Testis (tissue), 3 donors: ENCODE measurements around the gene SLC19A1. TPM values are rescaled to one million over a fixed set of nuclear protein-coding genes. Genes with fewer than 3 reads are reported as not detected.

Experiments
- DNase-seq: peaks from one replicate; pipeline ENCODE4 v3.0.0-alpha.2; 2019
- H3K27ac ChIP-seq, 2 donors: fragments of 200-600 bp; sonication (generic); one replicate each; pipeline ENCODE4 v1.5.1; 2019
- H3K27me3 ChIP-seq: fragments of 200-600 bp; sonication (generic); one replicate; pipeline ENCODE4 v1.5.1; 2019
- H3K36me3 ChIP-seq: fragments of 200-600 bp; sonication (generic); one replicate; pipeline ENCODE4 v1.5.1; 2017; ENCODE audit warnings: low read depth; ENCODE audit errors: missing control alignments
- H3K4me1 ChIP-seq: fragments of 200-600 bp; sonication (generic); one replicate; pipeline ENCODE4 v1.5.1; 2019
- H3K4me3 ChIP-seq, 2 donors: fragments of 200-600 bp; sonication (generic); one replicate each; pipeline ENCODE4 v1.5.1; 2017 to 2019
- H3K9me3 ChIP-seq: fragments of 200-600 bp; sonication (generic); one replicate; pipeline ENCODE4 v1.5.1; 2017
- CTCF ChIP-seq, 3 experiments: fragments of 450-650 bp in 2 of 3; fragments of 200-600 bp in 1 of 3; sonication (generic) in 1 of 3; IDR thresholded peaks; one replicate each; pipeline ENCODE4 v1.5.1; 2016 to 2019; ENCODE audit warnings: antibody characterized with exemption in 3 of 3, mild to moderate bottlenecking in 2 of 3, moderate library complexity in 1 of 3
- POLR2A ChIP-seq: fragments of 450-650 bp; IDR thresholded peaks from one replicate; pipeline ENCODE4 v1.6.1; 2017; ENCODE audit warnings: antibody characterized with exemption, mild to moderate bottlenecking, moderate library complexity
- WGBS, 2 donors: methylation state at CpG; one replicate each; pipeline ENCODE4 v1.1.5; 2018; 5-methylcytosine and 5-hydroxymethylcytosine counted together
- intact Hi-C: fragments of 100-400 bp; cut with DNase I; formaldehyde crosslinking; loops from one replicate; pipeline ENCODE4 v1.15.1; 2023; ENCODE audit warnings: low total_unique reads
- polyA plus RNA-seq: library from polyadenylated mRNA; stranded (reverse); fragments of 350-450 nt; fragmentation: Illumina TruSeq; extraction: RNeasy Lipid Tissue Mini Kit (QIAGEN cat#74804); gene quantifications from one replicate; pipeline ENCODE4 v1.2.3, GENCODE V29; 2014; ENCODE audit warnings: low read depth, low replicate concordance; ENCODE audit not compliant: insufficient read depth
- total RNA-seq, 2 donors: library from RNA; depleted of rRNA; stranded (reverse); fragments of >200 nt; gene quantifications; one replicate each; pipeline ENCODE4 v1.2.3, GENCODE V29; 2016

Gene SLC19A1
- total and polyA plus RNA-seq, 3 donors from 2014 or later, result 5.5 to 17.4 (median 15.7) TPM

- WGBS, 2 donors, result 69 to 80% methylated on average over 16 to 32 of the region's 33 CpGs
- no peaks in the 10 kb centered on the region for H3K36me3 ChIP-seq
- intact Hi-C loops, result no loop called here
- H3K9me3 ChIP-seq, result no peaks in the 10 kb centered on the region
- TF ChIP-seq CTCF (IDR thresholded peaks at IDR 0.05), result no peak
- no peak for TF ChIP-seq POLR2A
- no peak overlapping the region for H3K4me3 ChIP-seq
- no peaks in the 10 kb centered on the region for H3K4me1 ChIP-seq
- no peak overlapping the region for H3K27ac ChIP-seq
- no peak for DNase-seq
- no peaks in the 10 kb centered on the region for H3K27me3 ChIP-seq
These were observed 38.5 kb upstream of the SLC19A1 start for GRCh38 chr21:45580576-45581321.

- Histone ChIP-seq H3K4me3 (no peak overlapping the region), H3K9me3 (no peaks in the 10 kb centered on the region), H3K27ac (no peak overlapping the region), H3K27me3 (no peaks in the 10 kb centered on the region), H3K4me1 (no peaks in the 10 kb centered on the region), H3K36me3 (no peaks in the 10 kb centered on the region)
- DNase-seq, result no peak
- WGBS, 2 donors, result 86 to 98% methylated on average over 8 of the region's 8 CpGs
- intact Hi-C loops, result no loop called here
- no peak for TF ChIP-seq CTCF (IDR thresholded peaks at IDR 0.05)
- TF ChIP-seq POLR2A, result no peak
These were observed 37.9 kb upstream of the SLC19A1 start for GRCh38 chr21:45580181-45580575.

GRCh38 chr21:45579383-45580180 lies 37.3 kb upstream of the SLC19A1 start:
- H3K27ac ChIP-seq, result no peak overlapping the region
- no peaks in the 10 kb centered on the region for H3K9me3 ChIP-seq
- TF ChIP-seq CTCF (IDR thresholded peaks at IDR 0.05) (no peak), POLR2A (no peak)
- intact Hi-C loops, result no loop called here
- peaks cover 3% of the 10 kb centered on the region for H3K4me1 ChIP-seq
- DNase-seq, result no peak
- no peak overlapping the region for H3K4me3 ChIP-seq
- H3K36me3 ChIP-seq, result no peaks in the 10 kb centered on the region
- no peaks in the 10 kb centered on the region for H3K27me3 ChIP-seq
- WGBS, 2 donors, result 89 to 96% methylated on average over 14 to 29 of the region's 29 CpGs

GRCh38 chr21:45578811-45579381 lies 36.7 kb upstream of the SLC19A1 start:
- no peak overlapping the region for H3K27ac ChIP-seq
- DNase-seq, result no peak
- TF ChIP-seq POLR2A (no peak), CTCF (IDR thresholded peaks at IDR 0.05) (no peak)
- intact Hi-C loops, result no loop called here
- no peaks in the 10 kb centered on the region for H3K36me3 ChIP-seq
- WGBS, 2 donors, result 86 to 92% methylated on average over 13 to 21 of the region's 21 CpGs
- no peaks in the 10 kb centered on the region for H3K27me3 ChIP-seq
- H3K4me1 ChIP-seq, result peaks cover 10% of the 10 kb centered on the region
- H3K9me3 ChIP-seq, result no peaks in the 10 kb centered on the region
- no peak overlapping the region for H3K4me3 ChIP-seq
